Nephron progenitor cell (in vitro differentiated cells): Measurements from ENCODE around the gene SDK1.

ENCODE experiments used
- DNase-seq: peaks from one replicate; pipeline ENCODE4 v3.0.0; 2021
- H3K27ac Mint-ChIP-seq: 2 replicates; pipeline ENCODE4 v1.8.0; 2021; ENCODE audit warnings: mild to moderate bottlenecking, moderate library complexity, mixed read lengths
- H3K27me3 Mint-ChIP-seq: 2 replicates; pipeline ENCODE4 v1.8.0; 2021; ENCODE audit warnings: mild to moderate bottlenecking, low read depth, mixed read lengths; ENCODE audit not compliant: poor library complexity
- H3K36me3 Mint-ChIP-seq: 2 replicates; pipeline ENCODE4 v1.8.0; 2021; ENCODE audit warnings: low read depth, mixed read lengths
- H3K4me1 Mint-ChIP-seq: 2 replicates; pipeline ENCODE4 v1.8.0; 2021; ENCODE audit warnings: mixed read lengths
- H3K4me3 Mint-ChIP-seq: 2 replicates; pipeline ENCODE4 v1.8.0; 2021; ENCODE audit warnings: mild to moderate bottlenecking, moderate library complexity, mixed read lengths
- H3K9me3 Mint-ChIP-seq: 2 replicates; pipeline ENCODE4 v1.8.0; 2021; ENCODE audit warnings: mild to moderate bottlenecking, moderate library complexity, mixed read lengths
- CTCF ChIP-seq: fragments of 200-600 bp; sonication (generic); IDR thresholded peaks from 2 replicates; pipeline ENCODE4 v1.5.0; 2021; ENCODE audit warnings: antibody characterized with exemption

SDK1 gene

GRCh38 chr7:3280445-3280844 lies 20.6 kb upstream of the SDK1 start:
- Mint-ChIP-seq H3K36me3 (no peaks in the 10 kb centered on the region), H3K27ac (no peak overlapping the region), H3K4me3 (no peak overlapping the region), H3K27me3 (no peaks in the 10 kb centered on the region), H3K9me3 (no peaks in the 10 kb centered on the region), H3K4me1 (peaks cover 7% of the 10 kb centered on the region)
- no peak for DNase-seq
- no peak for TF ChIP-seq CTCF

- no peak for TF ChIP-seq CTCF
- no peak for DNase-seq
- H3K27ac Mint-ChIP-seq: no peak overlapping the region
- H3K4me1 Mint-ChIP-seq: peaks cover 13% of the 10 kb centered on the region
- H3K4me3 Mint-ChIP-seq: no peak overlapping the region
- H3K27me3 Mint-ChIP-seq: no peaks in the 10 kb centered on the region
- H3K9me3 Mint-ChIP-seq: no peaks in the 10 kb centered on the region
- H3K36me3 Mint-ChIP-seq: no peaks in the 10 kb centered on the region
Observed at GRCh38 chr7:3280946-3281656, 20.0 kb upstream of the SDK1 start.

- Mint-ChIP-seq H3K4me1 (peaks cover 14% of the 10 kb centered on the region), H3K4me3 (no peak overlapping the region), H3K27me3 (no peaks in the 10 kb centered on the region), H3K9me3 (peaks cover 3% of the 10 kb centered on the region), H3K27ac (peak overlapping the region; percentile 11), H3K36me3 (no peaks in the 10 kb centered on the region)
- TF ChIP-seq CTCF: no peak
- DNase-seq: no peak
Observed at GRCh38 chr7:3282457-3282856, 18.6 kb upstream of the SDK1 start.

- no peaks in the 10 kb centered on the region for H3K36me3 Mint-ChIP-seq
- no peak overlapping the region for H3K4me3 Mint-ChIP-seq
- no peak for DNase-seq
- H3K27ac Mint-ChIP-seq: peak overlapping the region; percentile 48
- H3K9me3 Mint-ChIP-seq: peaks cover 6% of the 10 kb centered on the region
- TF ChIP-seq CTCF: no peak
- H3K4me1 Mint-ChIP-seq: peaks cover 14% of the 10 kb centered on the region
- H3K27me3 Mint-ChIP-seq: no peaks in the 10 kb centered on the region
Observed at GRCh38 chr7:3283130-3283704, 17.8 kb upstream of the SDK1 start.

GRCh38 chr7:3285652-3286051 lies 15.4 kb upstream of the SDK1 start:
- Mint-ChIP-seq H3K27ac (no peak overlapping the region), H3K4me3 (no peak overlapping the region), H3K4me1 (peaks cover 9% of the 10 kb centered on the region), H3K27me3 (no peaks in the 10 kb centered on the region), H3K9me3 (peaks cover 8% of the 10 kb centered on the region), H3K36me3 (no peaks in the 10 kb centered on the region)
- no peak for DNase-seq
- no peak for TF ChIP-seq CTCF

- H3K36me3 Mint-ChIP-seq: no peaks in the 10 kb centered on the region
- H3K27ac Mint-ChIP-seq: no peak overlapping the region
- H3K9me3 Mint-ChIP-seq: peaks cover 8% of the 10 kb centered on the region
- no peak overlapping the region for H3K4me3 Mint-ChIP-seq
- DNase-seq: no peak
- no peak for TF ChIP-seq CTCF
- H3K27me3 Mint-ChIP-seq: peaks cover 13% of the 10 kb centered on the region
- H3K4me1 Mint-ChIP-seq: peaks cover 7% of the 10 kb centered on the region
Observed at GRCh38 chr7:3289996-3290395, 11.1 kb upstream of the SDK1 start.
